Endothelial cell (in vitro differentiated cells): Measurements from ENCODE around the gene MGA. TPM values are rescaled to one million over a fixed set of nuclear protein-coding genes. Genes with fewer than 3 reads are reported as not detected.

Experiments
- DNase-seq: peaks from one replicate; pipeline ENCODE4 v3.0.0; 2021; ENCODE audit warnings: low spot score
- H3K27ac Mint-ChIP-seq: one replicate; pipeline ENCODE4 v1.8.0; 2021; ENCODE audit warnings: mixed read lengths, inconsistent platforms; ENCODE audit not compliant: unreplicated experiment
- H3K27me3 Mint-ChIP-seq: one replicate; pipeline ENCODE4 v1.8.0; 2021; ENCODE audit warnings: mild to moderate bottlenecking, moderate library complexity, mixed read lengths, inconsistent platforms; ENCODE audit not compliant: unreplicated experiment
- H3K36me3 Mint-ChIP-seq: one replicate; pipeline ENCODE4 v1.8.0; 2021; ENCODE audit warnings: mild to moderate bottlenecking, low read depth, mixed read lengths, inconsistent platforms; ENCODE audit not compliant: unreplicated experiment
- H3K4me1 Mint-ChIP-seq: one replicate; pipeline ENCODE4 v1.8.0; 2021; ENCODE audit warnings: mild to moderate bottlenecking, mixed read lengths, inconsistent platforms; ENCODE audit not compliant: unreplicated experiment
- H3K4me3 Mint-ChIP-seq: one replicate; pipeline ENCODE4 v1.8.0; 2021; ENCODE audit warnings: mild to moderate bottlenecking, mixed read lengths, inconsistent platforms; ENCODE audit not compliant: unreplicated experiment
- H3K9me3 Mint-ChIP-seq: one replicate; pipeline ENCODE4 v1.8.0; 2021; ENCODE audit warnings: mixed read lengths, inconsistent platforms; ENCODE audit not compliant: unreplicated experiment
- total RNA-seq: library from RNA; stranded (reverse); fragmentation: NEBNext Ultra II Directional; extraction: Animal tissue kit (Norgen Biotek cat#: 25700); gene quantifications from one replicate; pipeline ENCODE4 v1.2.1, GENCODE V29; 2021; ENCODE audit not compliant: unreplicated experiment
- TF ChIP-seq, protein P1 (sequence below): fragments of 200-600 bp; sonication (generic); IDR thresholded peaks from one replicate; pipeline ENCODE4 v1.5.0; 2021; ENCODE audit warnings: antibody characterized with exemption; ENCODE audit not compliant: unreplicated experiment

Gene MGA
- total RNA-seq, 1 donor from 2014 or later: 48.0 TPM

DNA sequence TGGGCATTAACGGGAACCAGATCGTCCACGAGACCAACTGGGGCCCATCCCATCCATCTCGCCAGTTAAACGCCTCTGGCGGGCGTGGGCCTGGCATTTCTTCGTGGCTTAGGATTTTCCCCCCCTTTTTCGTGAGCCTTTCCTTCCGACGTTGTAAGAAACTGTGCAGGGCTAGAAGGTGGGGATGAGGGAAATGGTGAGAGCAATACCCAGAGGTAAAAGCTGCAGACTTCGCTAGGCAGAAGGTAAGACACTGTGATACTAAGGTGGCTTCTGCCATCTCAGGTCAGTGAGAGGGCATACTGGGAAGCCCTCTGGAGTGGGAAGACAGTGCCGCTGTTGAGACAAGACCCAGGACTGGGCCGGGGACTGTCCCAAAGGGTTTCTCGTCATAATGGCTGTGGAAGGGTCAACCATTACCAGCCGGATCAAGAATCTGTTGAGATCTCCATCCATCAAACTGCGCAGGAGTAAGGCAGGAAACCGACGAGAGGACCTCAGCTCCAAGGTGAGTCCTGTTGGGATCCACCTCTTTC is 114.7 kb downstream of the MGA start:
- Mint-ChIP-seq H3K4me3 (peak overlapping the region; percentile 92), H3K4me1 (peaks cover 52% of the 10 kb centered on the region), H3K27me3 (peaks cover 4% of the 10 kb centered on the region), H3K36me3 (peaks cover 4% of the 10 kb centered on the region), H3K9me3 (no peaks in the 10 kb centered on the region), H3K27ac (peak overlapping the region; percentile 85)
- TF ChIP-seq, protein P1, sequence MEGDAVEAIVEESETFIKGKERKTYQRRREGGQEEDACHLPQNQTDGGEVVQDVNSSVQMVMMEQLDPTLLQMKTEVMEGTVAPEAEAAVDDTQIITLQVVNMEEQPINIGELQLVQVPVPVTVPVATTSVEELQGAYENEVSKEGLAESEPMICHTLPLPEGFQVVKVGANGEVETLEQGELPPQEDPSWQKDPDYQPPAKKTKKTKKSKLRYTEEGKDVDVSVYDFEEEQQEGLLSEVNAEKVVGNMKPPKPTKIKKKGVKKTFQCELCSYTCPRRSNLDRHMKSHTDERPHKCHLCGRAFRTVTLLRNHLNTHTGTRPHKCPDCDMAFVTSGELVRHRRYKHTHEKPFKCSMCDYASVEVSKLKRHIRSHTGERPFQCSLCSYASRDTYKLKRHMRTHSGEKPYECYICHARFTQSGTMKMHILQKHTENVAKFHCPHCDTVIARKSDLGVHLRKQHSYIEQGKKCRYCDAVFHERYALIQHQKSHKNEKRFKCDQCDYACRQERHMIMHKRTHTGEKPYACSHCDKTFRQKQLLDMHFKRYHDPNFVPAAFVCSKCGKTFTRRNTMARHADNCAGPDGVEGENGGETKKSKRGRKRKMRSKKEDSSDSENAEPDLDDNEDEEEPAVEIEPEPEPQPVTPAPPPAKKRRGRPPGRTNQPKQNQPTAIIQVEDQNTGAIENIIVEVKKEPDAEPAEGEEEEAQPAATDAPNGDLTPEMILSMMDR: no peak
- no peak for DNase-seq

DNA sequence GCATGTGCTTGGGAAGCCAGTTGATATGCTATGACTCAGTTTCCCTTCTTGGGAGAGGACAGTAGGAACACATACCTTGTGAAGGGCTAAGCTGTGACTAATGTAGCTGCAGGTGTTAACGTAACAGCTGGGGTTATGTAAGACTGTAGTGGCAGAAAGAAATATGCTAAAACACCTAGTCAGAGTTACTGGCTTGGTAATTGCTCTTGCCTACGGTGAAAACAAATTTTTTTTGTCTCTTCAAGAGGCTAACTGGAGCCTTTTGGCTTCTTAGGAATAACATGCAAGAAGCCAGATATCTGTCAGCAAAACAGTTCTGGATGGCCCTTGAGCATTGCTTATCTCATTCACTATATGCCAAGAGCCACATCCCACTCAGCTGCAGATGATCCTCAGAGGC is 115.4 kb downstream of the MGA start:
- H3K4me1 Mint-ChIP-seq: peaks cover 59% of the 10 kb centered on the region
- peaks cover 4% of the 10 kb centered on the region for H3K27me3 Mint-ChIP-seq
- H3K9me3 Mint-ChIP-seq: no peaks in the 10 kb centered on the region
- H3K27ac Mint-ChIP-seq: peak overlapping the region; percentile 85
- peaks cover 4% of the 10 kb centered on the region for H3K36me3 Mint-ChIP-seq
- no peak for DNase-seq
- H3K4me3 Mint-ChIP-seq: peak overlapping the region; percentile 92
- TF ChIP-seq, protein P1: no peak

DNA sequence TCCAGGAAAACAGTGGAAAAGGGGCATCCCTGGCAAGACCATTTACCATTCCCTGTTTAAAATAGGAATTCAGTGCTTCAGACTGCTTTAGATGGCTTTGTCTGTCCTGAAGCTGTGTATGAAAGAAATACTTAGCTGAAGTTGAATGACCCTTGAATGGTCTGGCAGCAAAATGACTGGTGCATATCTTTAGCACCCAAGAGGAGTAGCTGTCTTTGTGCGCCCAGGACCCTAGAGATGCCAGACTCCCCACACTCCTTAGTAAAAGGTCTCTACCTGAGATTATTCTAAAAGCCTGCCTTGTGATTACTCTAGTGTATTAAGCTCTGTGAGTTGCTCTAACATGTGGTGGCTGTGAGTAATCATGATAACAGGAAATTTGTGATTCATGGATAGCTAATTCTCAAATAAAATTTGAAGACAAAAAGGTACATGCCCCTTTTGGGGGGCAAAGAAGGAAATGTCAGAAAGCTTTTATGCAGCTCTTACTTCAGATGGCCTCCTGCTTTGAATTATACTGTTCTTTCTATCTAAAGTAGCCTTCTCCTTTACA is 117.3 kb downstream of the MGA start:
- Mint-ChIP-seq H3K4me3 (no peak overlapping the region), H3K27ac (no peak overlapping the region), H3K36me3 (peaks cover 4% of the 10 kb centered on the region), H3K4me1 (peaks cover 72% of the 10 kb centered on the region), H3K27me3 (peaks cover 1% of the 10 kb centered on the region), H3K9me3 (no peaks in the 10 kb centered on the region)
- TF ChIP-seq, protein P1: no peak
- no peak for DNase-seq

DNA sequence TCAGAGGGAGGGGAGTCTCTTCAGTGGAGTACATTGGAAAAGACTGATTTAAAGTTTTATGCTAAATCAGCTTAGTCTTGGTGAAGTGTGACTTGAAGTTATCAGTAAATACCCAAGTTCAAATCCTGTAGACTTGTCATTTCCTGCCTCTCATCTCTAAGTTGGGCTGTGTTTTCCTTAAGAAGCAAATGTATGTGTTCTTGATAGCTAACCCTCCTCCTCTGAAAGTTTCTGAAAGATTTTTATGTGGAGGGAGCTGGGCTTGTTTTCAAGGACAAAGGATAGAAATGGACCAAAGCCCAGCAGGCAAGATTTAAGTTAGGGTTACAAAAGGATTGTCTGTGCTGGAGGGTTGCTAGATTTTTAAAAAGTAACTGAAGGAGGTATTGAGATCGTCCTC is 118.3 kb downstream of the MGA start:
- DNase-seq: no peak
- H3K27me3 Mint-ChIP-seq: peaks cover 1% of the 10 kb centered on the region
- H3K36me3 Mint-ChIP-seq: peaks cover 4% of the 10 kb centered on the region
- TF ChIP-seq, protein P1: no peak
- H3K4me3 Mint-ChIP-seq: no peak overlapping the region
- H3K27ac Mint-ChIP-seq: peak overlapping the region; percentile 22
- no peaks in the 10 kb centered on the region for H3K9me3 Mint-ChIP-seq
- H3K4me1 Mint-ChIP-seq: peaks cover 74% of the 10 kb centered on the region

DNA sequence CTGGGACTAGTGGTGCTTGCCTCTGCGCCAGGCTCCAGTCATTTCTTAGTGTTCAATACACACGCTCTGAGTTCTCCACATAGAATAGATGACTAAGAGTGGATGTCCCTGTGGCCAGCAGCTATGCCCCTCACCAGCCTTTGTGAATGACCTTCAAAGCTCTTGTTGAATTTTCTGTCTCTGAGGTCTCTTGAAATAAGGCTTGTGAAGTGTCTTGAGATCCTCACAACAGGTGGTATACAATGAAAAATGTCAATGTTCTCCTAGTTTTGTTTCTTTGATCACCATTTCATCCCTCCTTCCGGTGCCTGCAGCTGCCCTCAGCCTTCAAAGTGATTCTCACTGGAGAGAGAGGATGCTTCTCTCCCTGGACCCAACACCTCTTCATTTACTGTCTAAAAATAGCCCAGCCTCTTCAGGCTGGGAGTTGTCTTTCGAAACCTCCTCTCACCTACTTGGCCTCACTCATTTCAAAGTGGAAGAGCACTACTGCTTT is 119.5 kb downstream of the MGA start:
- Mint-ChIP-seq H3K36me3 (peaks cover 4% of the 10 kb centered on the region), H3K27ac (peak overlapping the region; percentile 65), H3K27me3 (peaks cover 1% of the 10 kb centered on the region), H3K4me1 (peaks cover 68% of the 10 kb centered on the region), H3K9me3 (no peaks in the 10 kb centered on the region), H3K4me3 (no peak overlapping the region)
- DNase-seq: no peak
- TF ChIP-seq, protein P1: no peak
